Measurements from ENCODE around the gene CNTN2.

Gene CNTN2

GRCh38 chr1:205067031-205067430 is 24.0 kb downstream of the CNTN2 start:
- no peak for TF ChIP-seq POLR2A (IDR thresholded peaks at IDR 0.05; ENCODE audit: low read length)
- TF ChIP-seq GATA1 (IDR thresholded peaks at IDR 0.05; ENCODE audit: low read depth, low read length), result no peak
- DNase-seq, result no peak

GRCh38 chr1:205068001-205068400 is 25.0 kb downstream of the CNTN2 start:
- DNase-seq, result no peak
- TF ChIP-seq POLR2A (IDR thresholded peaks at IDR 0.05; ENCODE audit: low read length) (no peak), GATA1 (IDR thresholded peaks at IDR 0.05; ENCODE audit: low read depth, low read length) (no peak)

GRCh38 chr1:205068457-205069040 is 25.5 kb downstream of the CNTN2 start:
- no peak for TF ChIP-seq POLR2A (IDR thresholded peaks at IDR 0.05; ENCODE audit: low read length)
- TF ChIP-seq GATA1 (IDR thresholded peaks at IDR 0.05; ENCODE audit: low read depth, low read length), result no peak
- no peak for DNase-seq

- TF ChIP-seq GATA1 (IDR thresholded peaks at IDR 0.05; ENCODE audit: low read depth, low read length), result no peak
- no peak for TF ChIP-seq POLR2A (IDR thresholded peaks at IDR 0.05; ENCODE audit: low read length)
- no peak for DNase-seq
Observed at GRCh38 chr1:205069371-205070125, 26.5 kb downstream of the CNTN2 start.

- DNase-seq, result no peak
- TF ChIP-seq GATA1 (IDR thresholded peaks at IDR 0.05; ENCODE audit: low read depth, low read length), result no peak
- no peak for TF ChIP-seq POLR2A (IDR thresholded peaks at IDR 0.05; ENCODE audit: low read length)
Observed at GRCh38 chr1:205071028-205071409, 28.0 kb downstream of the CNTN2 start.

GRCh38 chr1:205071801-205072200 is 28.8 kb downstream of the CNTN2 start:
- TF ChIP-seq POLR2A (IDR thresholded peaks at IDR 0.05; ENCODE audit: low read length) (no peak), GATA1 (IDR thresholded peaks at IDR 0.05; ENCODE audit: low read depth, low read length) (no peak)
- no peak for DNase-seq

GRCh38 chr1:205072286-205072685 is 29.3 kb downstream of the CNTN2 start:
- DNase-seq, result no peak

GRCh38 chr1:205072881-205073280 is 29.9 kb downstream of the CNTN2 start:
- DNase-seq, result no peak
- TF ChIP-seq GATA1 (IDR thresholded peaks at IDR 0.05; ENCODE audit: low read depth, low read length) (no peak), POLR2A (IDR thresholded peaks at IDR 0.05; ENCODE audit: low read length) (no peak)

More at GRCh38 chr1:205072286-205072685, 29.3 kb downstream of the CNTN2 start:
- no peak for TF ChIP-seq GATA1 (IDR thresholded peaks at IDR 0.05; ENCODE audit: low read depth, low read length)
- no peak for TF ChIP-seq POLR2A (IDR thresholded peaks at IDR 0.05; ENCODE audit: low read length)

- DNase-seq, result no peak
- no peak for TF ChIP-seq POLR2A (IDR thresholded peaks at IDR 0.05; ENCODE audit: low read length)
- no peak for TF ChIP-seq GATA1 (IDR thresholded peaks at IDR 0.05; ENCODE audit: low read depth, low read length)
Observed at GRCh38 chr1:205073511-205073910, 30.5 kb downstream of the CNTN2 start.

- no peak for TF ChIP-seq GATA1 (IDR thresholded peaks at IDR 0.05; ENCODE audit: low read depth, low read length)
- no peak for TF ChIP-seq POLR2A (IDR thresholded peaks at IDR 0.05; ENCODE audit: low read length)
- no peak for DNase-seq
Observed at GRCh38 chr1:205074084-205074483, 31.1 kb downstream of the CNTN2 start.

- no peak for TF ChIP-seq POLR2A (IDR thresholded peaks at IDR 0.05; ENCODE audit: low read length)
- no peak for TF ChIP-seq GATA1 (IDR thresholded peaks at IDR 0.05; ENCODE audit: low read depth, low read length)
- DNase-seq, result no peak
Observed at GRCh38 chr1:205074513-205074912, 31.5 kb downstream of the CNTN2 start.

GRCh38 chr1:205075642-205076155 is 32.7 kb downstream of the CNTN2 start:
- no peak for DNase-seq
- no peak for TF ChIP-seq GATA1 (IDR thresholded peaks at IDR 0.05; ENCODE audit: low read depth, low read length)
- no peak for TF ChIP-seq POLR2A (IDR thresholded peaks at IDR 0.05; ENCODE audit: low read length)

- DNase-seq, result no peak
- TF ChIP-seq GATA1 (IDR thresholded peaks at IDR 0.05; ENCODE audit: low read depth, low read length) (no peak), POLR2A (IDR thresholded peaks at IDR 0.05; ENCODE audit: low read length) (no peak)
Observed at GRCh38 chr1:205076245-205076761, 33.3 kb downstream of the CNTN2 start.

- no peak for TF ChIP-seq POLR2A (IDR thresholded peaks at IDR 0.05; ENCODE audit: low read length)
- no peak for TF ChIP-seq GATA1 (IDR thresholded peaks at IDR 0.05; ENCODE audit: low read depth, low read length)
- DNase-seq, result no peak
Observed at GRCh38 chr1:205077158-205077933, 34.3 kb downstream of the CNTN2 start.

Measured in erythroblast (primary cell).